H9 (cell line): ENCODE results near the gene NUDT14. TPM values are rescaled to one million over a fixed set of nuclear protein-coding genes. Genes with fewer than 3 reads are reported as not detected.

Experiments used
- DNase-seq: peaks from one replicate; pipeline ENCODE4 v3.0.0-alpha.2; 2017
- H2AFZ ChIP-seq: one replicate; pipeline ENCODE4 v1.6.1; 2013; ENCODE audit warnings: mild to moderate bottlenecking, low read length, control low read depth, moderate library complexity
- H2AK5ac ChIP-seq: 2 replicates; pipeline ENCODE4 v1.6.1; 2013; ENCODE audit warnings: low read length, control low read depth, mixed read lengths; ENCODE audit not compliant: insufficient read length
- H2BK120ac ChIP-seq: one replicate; pipeline ENCODE4 v1.6.1; 2013; ENCODE audit warnings: low read depth, mild to moderate bottlenecking, low read length, control low read depth, inconsistent platforms; ENCODE audit not compliant: poor library complexity, severe bottlenecking
- H2BK12ac ChIP-seq: 2 replicates; pipeline ENCODE4 v1.6.1; 2013; ENCODE audit warnings: low read length, control low read depth, mixed read lengths, low read depth; ENCODE audit not compliant: insufficient read length
- H2BK15ac ChIP-seq: 2 replicates; pipeline ENCODE4 v1.6.1; 2013; ENCODE audit warnings: low read depth, low read length, control low read depth
- H2BK20ac ChIP-seq: one replicate; pipeline ENCODE4 v1.6.1; 2013; ENCODE audit warnings: low read depth, mild to moderate bottlenecking, low read length, control low read depth, inconsistent platforms; ENCODE audit not compliant: poor library complexity, severe bottlenecking
- H2BK5ac ChIP-seq: 2 replicates; pipeline ENCODE4 v1.6.1; 2013; ENCODE audit warnings: low read length, control low read depth, mixed read lengths; ENCODE audit not compliant: insufficient read length
- H3K14ac ChIP-seq: 2 replicates; pipeline ENCODE4 v1.6.1; 2013; ENCODE audit warnings: low read length, control low read depth; ENCODE audit not compliant: insufficient read depth
- H3K18ac ChIP-seq: 2 replicates; pipeline ENCODE4 v1.6.1; 2013; ENCODE audit warnings: low read depth, mild to moderate bottlenecking, mixed read lengths, low read length, control low read depth; ENCODE audit not compliant: insufficient read length
- H3K23ac ChIP-seq: 2 replicates; pipeline ENCODE4 v1.6.1; 2013; ENCODE audit warnings: low read length, control low read depth, mixed read lengths, low read depth; ENCODE audit not compliant: insufficient read length
- H3K23me2 ChIP-seq: 2 replicates; pipeline ENCODE4 v1.6.1; 2013; ENCODE audit warnings: low read depth, mild to moderate bottlenecking, mixed read lengths, low read length, control low read depth; ENCODE audit not compliant: insufficient read length, poor library complexity, severe bottlenecking
- H3K27ac ChIP-seq: 2 replicates; pipeline ENCODE4 v1.5.1; 2013; ENCODE audit warnings: low read length, control low read depth, mixed read lengths, low read depth; ENCODE audit not compliant: insufficient read length
- H3K27me3 ChIP-seq: 2 replicates; pipeline ENCODE4 v1.6.1; 2013; ENCODE audit warnings: low read length, control low read depth, inconsistent platforms; ENCODE audit not compliant: insufficient read depth
- H3K4ac ChIP-seq: 2 replicates; pipeline ENCODE4 v1.6.1; 2013; ENCODE audit warnings: low read depth, mild to moderate bottlenecking, control low read depth, inconsistent platforms, low read length, moderate library complexity
- H3K4me1 ChIP-seq: 2 replicates; pipeline ENCODE4 v1.6.1; 2013; ENCODE audit warnings: low read length, control low read depth, inconsistent platforms; ENCODE audit not compliant: insufficient read depth
- H3K4me2 ChIP-seq: 2 replicates; pipeline ENCODE4 v1.6.1; 2013; ENCODE audit warnings: low read length, control low read depth, mixed read lengths; ENCODE audit not compliant: insufficient read length, insufficient read depth
- H3K56ac ChIP-seq: 2 replicates; pipeline ENCODE4 v1.6.1; 2013; ENCODE audit warnings: low read depth, mild to moderate bottlenecking, mixed read lengths, low read length, control low read depth; ENCODE audit not compliant: insufficient read length
- H3K79me1 ChIP-seq: 2 replicates; pipeline ENCODE4 v1.6.1; 2013; ENCODE audit warnings: low read depth, mild to moderate bottlenecking, moderate library complexity, low read length, control low read depth, inconsistent platforms; ENCODE audit not compliant: insufficient read depth, poor library complexity, severe bottlenecking
- H3K79me2 ChIP-seq: 2 replicates; pipeline ENCODE4 v1.6.1; 2013; ENCODE audit warnings: low read length, control low read depth, inconsistent platforms; ENCODE audit not compliant: insufficient read depth
- H3K9ac ChIP-seq: 2 replicates; pipeline ENCODE4 v1.6.1; 2013; ENCODE audit warnings: low read length, control low read depth, mixed read lengths; ENCODE audit not compliant: insufficient read length; ENCODE audit errors: extremely low read depth
- H3K9me3 ChIP-seq: one replicate; pipeline ENCODE4 v1.6.1; 2013; ENCODE audit warnings: low read depth, low read length, inconsistent platforms; ENCODE audit not compliant: control insufficient read depth
- H3T11ph ChIP-seq: one replicate; pipeline ENCODE4 v1.6.1; 2013; ENCODE audit warnings: mild to moderate bottlenecking, low read length, control low read depth, inconsistent platforms
- H4K20me1 ChIP-seq: one replicate; pipeline ENCODE4 v1.6.1; 2013; ENCODE audit not compliant: control insufficient read depth, insufficient read length, insufficient read depth
- H4K5ac ChIP-seq: 2 replicates; pipeline ENCODE4 v1.6.1; 2013; ENCODE audit warnings: low read depth, mild to moderate bottlenecking, mixed read lengths, low read length, control low read depth; ENCODE audit not compliant: insufficient read length
- H4K8ac ChIP-seq: replicated peaks from 2 replicates; pipeline ENCODE4 v1.6.1; 2013; ENCODE audit warnings: low read length, control low read depth, mixed read lengths, low read depth; ENCODE audit not compliant: insufficient read length
- H4K91ac ChIP-seq: 2 replicates; pipeline ENCODE4 v1.6.1; 2013; ENCODE audit warnings: low read depth, mild to moderate bottlenecking, moderate library complexity, mixed read lengths, low read length, control low read depth; ENCODE audit not compliant: insufficient read length
- H3K27ac Mint-ChIP-seq, 3 experiments: 2 replicates in 2 of 3; 3 replicates in 1 of 3; pipeline ENCODE4 v1.8.0; 2020 to 2021; ENCODE audit warnings: mixed read lengths in 3 of 3, mild to moderate bottlenecking in 1 of 3, moderate library complexity in 1 of 3
- H3K27me3 Mint-ChIP-seq: 2 replicates; pipeline ENCODE4 v1.8.0; 2021; ENCODE audit warnings: low read depth, mild to moderate bottlenecking, moderate library complexity, mixed read lengths
- H3K36me3 Mint-ChIP-seq, 3 experiments: 2 replicates in 2 of 3; 3 replicates in 1 of 3; pipeline ENCODE4 v1.8.0; 2020 to 2021; ENCODE audit warnings: low read depth in 3 of 3, mixed read lengths in 3 of 3; ENCODE audit not compliant: insufficient read depth in 1 of 3
- H3K4me1 Mint-ChIP-seq, 2 experiments: 2 replicates each; pipeline ENCODE4 v1.8.0; 2020; ENCODE audit warnings: mixed read lengths in 2 of 2
- H3K4me3 Mint-ChIP-seq, 2 experiments: 2 replicates in 1 of 2; 3 replicates in 1 of 2; pipeline ENCODE4 v1.8.0; 2020 to 2021; ENCODE audit warnings: mild to moderate bottlenecking in 2 of 2, mixed read lengths in 2 of 2, moderate library complexity in 1 of 2
- H3K9me3 Mint-ChIP-seq, 2 experiments: 2 replicates in 1 of 2; 3 replicates in 1 of 2; pipeline ENCODE4 v1.8.0; 2020; ENCODE audit warnings: mild to moderate bottlenecking in 2 of 2, mixed read lengths in 2 of 2, moderate library complexity in 1 of 2
- WGBS: extraction: QIAGEN DNeasy Blood & Tissue Kit; methylation state at CpG from one replicate; pipeline ENCODE4 v1.1.7; 2013; ENCODE audit warnings: missing lambda C conversion rate, low lambda C conversion rate, mixed read lengths; ENCODE audit not compliant: insufficient read length; ENCODE audit errors: extremely low coverage; 5-methylcytosine and 5-hydroxymethylcytosine counted together
- total RNA-seq: library from RNA; stranded (reverse); gene quantifications from 2 replicates; pipeline ENCODE4 v1.2.1, GENCODE V29; 2021
- TF ChIP-seq, protein P1 (sequence below): fragments of 200-600 bp; sonication (generic); conservative IDR thresholded peaks from 3 replicates; pipeline ENCODE4 v1.8.0; 2021; ENCODE audit warnings: antibody characterized with exemption, mild to moderate bottlenecking

The NUDT14 gene
- total RNA-seq, 1 experiment from 2014 or later, result 41.1 TPM

DNA sequence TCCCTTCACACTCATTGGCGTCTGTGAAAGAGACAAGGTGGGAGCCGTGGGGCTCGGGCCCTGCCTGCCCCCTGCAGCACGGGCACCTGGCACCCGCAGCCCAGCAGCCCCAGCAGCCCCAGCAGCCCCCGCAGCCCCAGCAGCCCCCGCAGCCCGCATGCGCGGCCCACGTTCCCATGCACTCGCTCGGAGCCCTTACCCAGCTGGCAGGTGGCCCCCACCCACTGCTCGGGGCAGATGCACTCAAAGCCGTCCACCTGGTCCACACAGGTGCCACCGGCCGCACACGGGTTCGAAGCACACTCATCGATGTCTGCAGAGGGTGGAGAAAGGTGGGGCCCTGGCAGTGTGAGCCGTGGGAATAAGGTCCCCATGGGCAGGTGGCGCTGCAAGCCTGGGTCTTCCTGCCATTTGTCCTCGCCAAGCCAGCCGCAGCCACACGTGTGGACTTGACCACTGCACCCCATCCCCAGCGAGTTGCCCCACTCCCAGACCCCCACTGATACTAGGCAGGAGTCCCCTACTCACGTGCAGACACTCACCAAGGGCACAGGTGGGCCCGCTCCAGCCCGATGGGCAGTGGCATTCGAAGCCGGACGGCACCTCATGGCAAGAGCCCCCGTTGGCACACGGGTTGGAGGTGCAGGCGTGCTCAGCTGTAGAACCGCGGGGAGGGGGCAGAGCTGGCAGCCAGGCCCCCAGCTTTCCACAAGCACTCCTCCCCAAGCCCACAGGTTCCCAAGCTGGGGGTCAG lies 29.9 kb downstream of the NUDT14 start:
- Histone ChIP-seq H3K23ac (no peak overlapping the region), H3K27me3 (no peaks in the 10 kb centered on the region), H3K4me2 (no peak overlapping the region), H3K79me1 (no peaks in the 10 kb centered on the region), H3K9me3 (no peaks in the 10 kb centered on the region), H4K5ac (no peak overlapping the region), H3K9ac (no peak overlapping the region), H3K27ac (no peak overlapping the region), H2BK5ac (no peak overlapping the region), H2BK15ac (no peak overlapping the region), H2AK5ac (no peak overlapping the region), H3K18ac (no peak overlapping the region), H3K23me2 (no peaks in the 10 kb centered on the region), H4K8ac (no peak overlapping the region), H2BK120ac (no peak overlapping the region), H3K79me2 (no peaks in the 10 kb centered on the region), H3K4ac (no peak overlapping the region), H3K4me1 (no peaks in the 10 kb centered on the region), H4K20me1 (no peaks in the 10 kb centered on the region), H3T11ph (no peak overlapping the region), H3K14ac (no peak overlapping the region), H2AFZ (no peak overlapping the region), H2BK12ac (no peak overlapping the region), H2BK20ac (no peak overlapping the region), H3K56ac (no peak overlapping the region), H4K91ac (no peak overlapping the region)
- TF ChIP-seq, protein P1, sequence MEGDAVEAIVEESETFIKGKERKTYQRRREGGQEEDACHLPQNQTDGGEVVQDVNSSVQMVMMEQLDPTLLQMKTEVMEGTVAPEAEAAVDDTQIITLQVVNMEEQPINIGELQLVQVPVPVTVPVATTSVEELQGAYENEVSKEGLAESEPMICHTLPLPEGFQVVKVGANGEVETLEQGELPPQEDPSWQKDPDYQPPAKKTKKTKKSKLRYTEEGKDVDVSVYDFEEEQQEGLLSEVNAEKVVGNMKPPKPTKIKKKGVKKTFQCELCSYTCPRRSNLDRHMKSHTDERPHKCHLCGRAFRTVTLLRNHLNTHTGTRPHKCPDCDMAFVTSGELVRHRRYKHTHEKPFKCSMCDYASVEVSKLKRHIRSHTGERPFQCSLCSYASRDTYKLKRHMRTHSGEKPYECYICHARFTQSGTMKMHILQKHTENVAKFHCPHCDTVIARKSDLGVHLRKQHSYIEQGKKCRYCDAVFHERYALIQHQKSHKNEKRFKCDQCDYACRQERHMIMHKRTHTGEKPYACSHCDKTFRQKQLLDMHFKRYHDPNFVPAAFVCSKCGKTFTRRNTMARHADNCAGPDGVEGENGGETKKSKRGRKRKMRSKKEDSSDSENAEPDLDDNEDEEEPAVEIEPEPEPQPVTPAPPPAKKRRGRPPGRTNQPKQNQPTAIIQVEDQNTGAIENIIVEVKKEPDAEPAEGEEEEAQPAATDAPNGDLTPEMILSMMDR, result no peak
- no CpG with 5 or more reads among the region's 37 CpGs for WGBS
- Mint-ChIP-seq H3K4me1 (peaks cover 1 to 11% of the 10 kb centered on the region in 2 experiments; a peak in 3 of 4 replicates), H3K27ac (no peak overlapping the region; a peak in 1 of 7 replicates), H3K27me3 (no peaks in the 10 kb centered on the region), H3K4me3 (no peak overlapping the region), H3K9me3 (no peaks in the 10 kb centered on the region), H3K36me3 (no peaks in the 10 kb centered on the region)
- no peak for DNase-seq
